Choroid plexus epithelial cell (primary cell): ENCODE measurements around the gene HIVEP3.

Experiments used
- DNase-seq: peaks from one replicate; pipeline ENCODE4 v3.0.0-alpha.2; 2010; ENCODE audit warnings: low read depth
- H3K4me3 ChIP-seq: 2 replicates; pipeline ENCODE4 v1.5.1; 2011; ENCODE audit warnings: low read depth, mild to moderate bottlenecking, control low read depth, low read length, moderate library complexity
- CTCF ChIP-seq: conservative IDR thresholded peaks from 2 replicates; pipeline ENCODE4 v1.5.1; 2011; ENCODE audit warnings: low read depth, mild to moderate bottlenecking, control low read depth, inconsistent platforms, low read length, moderate library complexity

Gene HIVEP3

GRCh38 chr1:41739061-41739955, 179.4 kb downstream of the HIVEP3 start:
- H3K4me3 ChIP-seq = peak overlapping the region; percentile 34
- peak; percentile 93 for DNase-seq
- TF ChIP-seq CTCF = no peak

GRCh38 chr1:41738475-41738874, 180.2 kb downstream of the HIVEP3 start:
- peak; percentile 84 for DNase-seq
- H3K4me3 ChIP-seq = no peak overlapping the region
- no peak for TF ChIP-seq CTCF

GRCh38 chr1:41738006-41738405, 180.7 kb downstream of the HIVEP3 start:
- H3K4me3 ChIP-seq = no peak overlapping the region
- no peak for TF ChIP-seq CTCF
- DNase-seq = no peak

GRCh38 chr1:41735631-41736260, 183.0 kb downstream of the HIVEP3 start:
- peak; percentile 27 for DNase-seq
- TF ChIP-seq CTCF = no peak
- no peak overlapping the region for H3K4me3 ChIP-seq

GRCh38 chr1:41735139-41735538, 183.6 kb downstream of the HIVEP3 start:
- no peak for TF ChIP-seq CTCF
- H3K4me3 ChIP-seq = no peak overlapping the region
- no peak for DNase-seq

- TF ChIP-seq CTCF = no peak
- no peak for DNase-seq
- no peak overlapping the region for H3K4me3 ChIP-seq
Measured at GRCh38 chr1:41734201-41734970, 184.3 kb downstream of the HIVEP3 start.
